HG02852 (cell line): ENCODE results near the gene WDFY3.
A peak's percentile ranks its signal among the peaks of the same experiment; 100 is the strongest.

Source experiments
- ATAC-seq: cut with Tn5 transposase; IDR thresholded peaks from one replicate; pipeline ENCODE4 v1.9.1; 2021; ENCODE audit warnings: mild to moderate bottlenecking, moderate library complexity; ENCODE audit not compliant: unreplicated experiment

WDFY3 gene

GRCh38 chr4:84803720-84804119, 162.8 kb downstream of the WDFY3 start:
- ATAC-seq: no peak

- no peak for ATAC-seq
These were observed 163.4 kb downstream of the WDFY3 start for GRCh38 chr4:84803116-84803515.

GRCh38 chr4:84800256-84800655, 166.2 kb downstream of the WDFY3 start:
- ATAC-seq: no peak

GRCh38 chr4:84799318-84799717, 167.2 kb downstream of the WDFY3 start:
- ATAC-seq: no peak

GRCh38 chr4:84796394-84796793, 170.1 kb downstream of the WDFY3 start:
- ATAC-seq: no peak

GRCh38 chr4:84792366-84793301, 173.9 kb downstream of the WDFY3 start:
- no peak for ATAC-seq

- no peak for ATAC-seq
These were observed 175.5 kb downstream of the WDFY3 start for GRCh38 chr4:84790769-84791565.

- no peak for ATAC-seq
These were observed 180.0 kb downstream of the WDFY3 start for GRCh38 chr4:84786478-84786877.

GRCh38 chr4:84782517-84782916, 184.0 kb downstream of the WDFY3 start:
- ATAC-seq: no peak

GRCh38 chr4:84780719-84781118, 185.8 kb downstream of the WDFY3 start:
- no peak for ATAC-seq

GRCh38 chr4:84778041-84778440, 188.4 kb downstream of the WDFY3 start:
- ATAC-seq: no peak

GRCh38 chr4:84767168-84767567, 199.3 kb downstream of the WDFY3 start:
- ATAC-seq: no peak

GRCh38 chr4:84753321-84753972, 213.0 kb downstream of the WDFY3 start:
- no peak for ATAC-seq

GRCh38 chr4:84751707-84752106, 214.8 kb downstream of the WDFY3 start:
- ATAC-seq: no peak

- no peak for ATAC-seq
These were observed 215.6 kb downstream of the WDFY3 start for GRCh38 chr4:84750960-84751283.

- ATAC-seq: peak; percentile 86
These were observed 216.1 kb downstream of the WDFY3 start for GRCh38 chr4:84750260-84750959.

GRCh38 chr4:84740057-84740456, 226.4 kb downstream of the WDFY3 start:
- ATAC-seq: no peak

- ATAC-seq: no peak
These were observed 227.9 kb downstream of the WDFY3 start for GRCh38 chr4:84738622-84739021.

- no peak for ATAC-seq
These were observed 228.8 kb downstream of the WDFY3 start for GRCh38 chr4:84737656-84738055.

- no peak for ATAC-seq
These were observed 232.5 kb downstream of the WDFY3 start for GRCh38 chr4:84734037-84734436.
